NCI-H748 (cell line): ENCODE measurements around the gene ZNF207.
"Not testable (repeated sequence)": the region's sequence is repeated elsewhere in the genome, so short reads cannot be mapped to it uniquely, and the experiment has no call there.

Source experiments
- DNase-seq: peaks from one replicate; lab custom pipeline; 2025; ENCODE audit not compliant: unreplicated experiment; lab: John Stamatoyannopoulos, UW

Gene ZNF207

DNA sequence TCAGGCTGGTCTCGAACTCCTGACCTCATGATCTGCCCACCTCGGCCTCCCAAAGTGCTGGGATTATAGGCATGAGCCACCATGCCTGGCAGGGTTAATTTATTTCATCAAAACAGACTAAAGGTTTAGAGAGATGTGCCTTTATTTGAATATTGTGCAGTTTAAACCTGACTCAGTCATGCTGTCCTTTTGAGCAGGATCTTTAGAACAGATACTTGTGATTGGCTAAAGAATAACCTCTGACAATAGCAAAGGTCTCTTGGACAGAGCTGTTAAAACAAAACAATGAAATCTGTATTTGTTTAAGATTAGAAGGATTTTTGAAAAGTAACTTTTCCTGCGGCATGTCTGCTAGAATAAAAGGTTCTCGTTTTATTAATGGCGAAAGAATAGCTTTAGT, 36.0 kb downstream of the ZNF207 start:
- DNase-seq: no peak

DNA sequence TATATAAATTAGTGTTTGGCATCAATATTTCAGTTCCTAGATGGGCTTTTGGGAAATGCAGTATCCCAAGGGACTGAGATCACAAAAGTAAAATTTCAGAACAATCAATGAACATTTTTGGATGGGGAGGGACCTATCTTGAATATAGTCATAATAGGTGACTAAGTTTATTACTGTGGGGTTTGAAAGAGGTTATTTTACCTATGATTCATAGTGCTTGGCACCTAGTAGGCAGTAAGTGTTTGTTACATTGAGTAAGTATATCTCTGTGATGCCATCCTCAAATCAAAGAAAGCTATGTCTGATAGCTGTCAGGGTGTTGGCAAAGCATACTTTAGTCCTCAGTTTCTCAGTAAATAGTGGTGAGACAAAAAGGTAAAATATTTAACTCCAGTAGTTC, 36.9 kb downstream of the ZNF207 start:
- no peak for DNase-seq

DNA sequence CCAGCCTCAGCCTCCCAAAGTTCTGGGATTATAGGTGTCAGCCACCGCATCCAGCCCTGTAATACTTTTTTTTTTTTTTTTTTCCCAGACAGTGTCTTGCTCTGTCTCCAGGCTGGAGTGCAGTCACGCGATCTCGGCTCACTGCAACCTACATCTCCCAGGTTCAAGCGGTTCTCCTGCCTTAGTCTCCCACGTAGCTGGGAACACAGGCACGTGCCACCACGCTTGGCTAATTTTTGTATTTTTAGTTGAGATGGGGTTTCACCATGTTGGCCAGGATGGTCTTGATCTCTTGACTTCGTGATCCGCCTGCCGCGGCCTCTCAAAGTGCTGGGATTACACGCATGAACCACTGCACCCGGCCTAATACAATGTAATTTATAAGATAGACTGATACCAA, 38.2 kb downstream of the ZNF207 start:
- not testable (repeated sequence) for DNase-seq

DNA sequence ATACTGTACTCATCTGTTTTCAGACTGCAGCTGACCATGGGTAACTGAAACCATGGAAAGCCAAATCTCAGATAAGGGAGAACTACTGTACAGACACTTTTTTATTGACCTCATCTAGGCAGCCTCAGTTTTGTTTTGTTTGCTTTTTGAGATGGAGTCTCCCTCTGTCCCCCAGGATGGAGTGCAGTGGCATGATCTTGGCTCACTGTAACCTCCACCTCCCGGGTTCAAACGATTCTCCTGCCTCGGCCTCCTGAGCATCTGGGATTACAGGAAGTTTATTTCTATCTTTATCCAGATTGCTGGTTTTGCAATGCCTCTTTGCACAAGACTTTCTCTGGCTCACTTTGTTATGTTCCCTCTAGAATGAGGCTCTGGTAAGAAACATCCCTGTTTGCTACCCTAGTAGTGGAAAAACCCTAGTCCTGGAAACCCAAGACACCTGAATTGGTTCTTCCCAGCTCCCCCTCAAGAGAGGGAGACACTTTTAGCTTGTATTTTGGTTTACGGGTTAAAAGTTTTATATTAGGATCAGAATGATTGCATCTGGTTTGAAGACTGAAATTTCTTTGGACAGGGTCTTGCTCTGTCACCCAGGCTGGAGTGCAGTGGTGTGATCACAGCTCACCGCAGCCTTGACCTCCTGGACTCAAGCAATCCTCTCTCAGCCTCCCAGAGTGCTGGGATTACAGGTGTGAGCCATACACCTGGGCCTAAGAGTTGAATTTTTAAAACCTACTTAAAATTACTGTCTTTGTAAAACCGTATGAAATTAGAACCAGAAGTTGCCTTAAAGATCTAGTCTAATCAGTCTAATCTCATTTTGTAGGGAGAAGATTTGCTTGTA, 38.9 kb downstream of the ZNF207 start:
- no peak for DNase-seq

DNA sequence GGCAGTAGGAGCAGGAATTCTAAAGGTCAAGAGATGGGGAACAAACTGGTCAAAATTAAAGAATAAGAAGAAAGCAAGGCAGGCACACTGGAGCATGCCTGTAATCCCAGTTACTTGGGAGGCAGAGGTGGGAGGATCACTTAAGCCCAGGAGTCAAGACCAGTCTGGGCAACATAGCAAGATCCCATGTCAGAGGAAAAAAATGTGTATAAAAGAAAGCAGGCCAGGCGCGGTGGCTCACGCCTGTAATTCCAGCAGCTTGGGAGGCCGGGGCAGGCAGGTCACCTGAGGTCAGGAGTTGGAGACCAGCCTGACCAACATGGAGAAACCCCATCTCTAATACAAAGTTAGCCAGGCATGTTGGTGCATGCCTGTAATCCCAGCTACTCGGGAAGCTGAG, 43.9 kb downstream of the ZNF207 start:
- no peak for DNase-seq

DNA sequence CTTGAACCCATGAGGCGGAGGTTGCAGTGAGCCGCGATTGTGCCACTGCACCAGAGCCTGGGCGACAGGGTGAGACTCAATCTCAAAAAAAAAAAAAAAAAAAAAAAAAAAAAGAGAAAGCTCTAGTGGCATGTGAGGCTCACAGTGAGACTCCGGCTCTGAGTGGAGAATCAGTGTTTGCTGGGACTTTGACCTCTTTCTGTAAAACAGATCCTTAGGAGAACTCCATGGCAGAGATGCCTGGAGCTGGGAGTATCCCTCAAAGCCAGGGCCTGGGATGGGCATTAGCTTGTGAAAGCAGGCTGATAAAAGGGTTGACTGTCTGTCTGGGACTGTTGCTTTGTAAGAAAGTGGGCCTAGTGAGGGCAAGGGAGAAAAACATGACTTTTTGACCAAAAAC, 46.4 kb downstream of the ZNF207 start:
- DNase-seq: no peak

DNA sequence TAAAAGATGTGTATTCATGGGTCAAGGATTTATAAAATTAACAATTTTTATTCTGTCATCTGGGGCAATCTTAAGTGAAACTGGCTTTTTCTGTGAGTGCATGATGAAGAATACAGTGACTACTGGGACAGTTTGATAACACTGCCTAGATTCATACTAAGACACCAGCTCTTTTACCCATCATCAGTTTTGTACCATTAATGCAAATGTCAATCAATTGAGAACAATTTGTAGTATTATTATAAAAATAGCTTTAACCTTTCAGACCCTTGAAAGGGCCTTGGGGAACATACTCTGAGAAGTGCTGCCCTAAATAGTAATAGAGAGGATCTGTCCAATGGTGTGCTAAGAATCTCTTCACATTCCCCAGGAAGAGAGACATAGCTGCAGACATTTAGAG, 49.0 kb downstream of the ZNF207 start:
- DNase-seq: no peak

DNA sequence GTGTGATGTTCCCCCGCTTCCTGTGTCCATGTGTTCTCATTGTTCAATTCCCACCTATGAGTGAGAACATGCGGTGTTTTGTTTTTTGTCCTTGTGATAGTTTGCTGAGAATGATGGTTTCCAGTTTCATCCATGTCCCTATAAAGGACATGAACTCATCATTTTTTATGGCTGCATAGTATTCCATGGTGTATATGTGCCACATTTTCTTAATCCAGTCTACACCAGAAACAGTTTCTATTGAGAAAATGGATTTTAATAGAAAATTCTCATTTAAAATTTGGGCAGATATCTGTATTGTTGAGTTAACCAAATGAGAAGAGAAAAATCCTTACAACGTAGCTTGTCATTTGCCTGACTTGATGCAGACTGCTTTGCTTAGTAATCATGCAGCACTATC, 60.1 kb downstream of the ZNF207 start:
- DNase-seq: not testable (repeated sequence)

DNA sequence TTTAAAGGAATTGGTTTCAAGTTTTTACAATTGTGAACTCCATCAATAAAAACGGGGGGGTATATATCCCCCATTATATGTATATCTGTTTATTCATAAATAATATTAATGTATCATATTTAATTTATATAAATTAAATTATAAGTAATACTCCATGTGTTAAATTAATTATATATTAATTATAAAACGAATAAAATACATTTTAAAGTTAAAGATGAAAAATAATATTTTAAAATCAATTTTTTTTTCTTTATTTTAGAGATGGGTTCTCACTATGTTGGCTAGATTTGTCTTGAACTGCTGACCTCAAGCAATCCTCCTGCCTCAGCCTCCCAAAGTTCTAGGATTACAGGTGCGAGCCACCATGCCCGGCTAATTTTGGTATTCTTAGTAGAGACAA, 76.9 kb downstream of the ZNF207 start:
- DNase-seq: no peak

DNA sequence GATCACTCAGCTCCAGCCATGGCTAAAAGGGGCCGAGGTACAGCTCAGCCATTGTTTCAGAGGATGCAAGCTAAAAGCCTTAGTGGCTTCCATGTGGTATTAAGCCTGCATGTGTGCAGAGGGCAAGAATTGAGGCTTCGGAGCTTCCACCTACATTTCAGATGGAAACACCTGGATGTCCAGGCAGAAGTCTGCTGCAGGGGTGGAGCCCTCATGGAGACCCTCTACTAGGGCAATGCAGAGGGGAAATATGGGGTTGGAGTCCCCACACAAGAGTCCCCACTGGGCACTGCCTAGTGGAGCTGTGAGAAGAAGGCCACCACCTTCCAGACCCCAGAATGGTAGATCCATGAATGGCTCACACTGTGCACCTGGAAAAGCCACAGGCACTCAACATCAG, 79.6 kb downstream of the ZNF207 start:
- DNase-seq: no peak
